HCT116 (cell line): ENCODE measurements around the gene GREM2. TPM values are rescaled to one million over a fixed set of nuclear protein-coding genes. Genes with fewer than 3 reads are reported as not detected.

ENCODE experiments used
- ATAC-seq: fragments of 200-7000 bp; cut with Tn5 transposase; 2 replicates; pipeline ENCODE4 v1.9.1; 2020; ENCODE audit warnings: mild to moderate bottlenecking, moderate library complexity
- BruUV-seq: library from RNA; stranded (reverse); fragments of 400-500 nt; replicated peaks from 2 replicates; lab custom pipeline; 2021; lab: Mats Ljungman, UMichigan
- CTCF ChIA-PET: fragments of 300-600 bp; sonication (Branson Sonifier 250); formaldehyde crosslinking; loops from one replicate; lab custom pipeline; 2021; ENCODE audit warnings: antibody characterized with exemption; lab: Charles Lee
- POLR2A ChIA-PET: fragments of 300-600, 350-600 bp; sonication (Branson Sonifier 250); formaldehyde crosslinking; loops from one replicate; lab custom pipeline; 2021; ENCODE audit warnings: antibody characterized with exemption; lab: Charles Lee
- RAD21 ChIA-PET, 2 experiments: fragments of 300-600 bp; sonication (Branson Sonifier 250); formaldehyde crosslinking; loops; one replicate each; lab custom pipeline; 2023; ENCODE audit warnings: low total read pairs in 2 of 2; ENCODE audit not compliant: uncharacterized antibody in 2 of 2, unreplicated experiment in 2 of 2, low non-redundant PET in 1 of 2; lab: Charles Lee
- DNase-seq: peaks from one replicate; pipeline ENCODE4 v3.0.0-alpha.2; 2010; ENCODE audit warnings: low read depth, low spot score
- H2AFZ ChIP-seq: fragments of 200-600 bp; shearing (Covaris generic), sonication (generic); 2 replicates; pipeline ENCODE4 v1.6.1; 2017; ENCODE audit warnings: low read depth, mixed run types, mixed read lengths, antibody characterized with exemption, low read length; ENCODE audit not compliant: poor library complexity, severe bottlenecking
- H3K27ac ChIP-seq: 2 replicates; pipeline ENCODE4 v1.5.1; 2012; ENCODE audit warnings: low read depth, low read length
- H3K27me3 ChIP-seq: fragments of 200-600 bp; sonication (generic); 2 replicates; pipeline ENCODE4 v1.6.1; 2016; ENCODE audit warnings: mixed run types, low read length, mixed read lengths; ENCODE audit not compliant: insufficient read depth
- H3K36me3 ChIP-seq, 2 experiments: fragments of 200-500 bp in 1 of 2; fragments of 200-600 bp in 1 of 2; sonication (Bioruptor generic) in 1 of 2; sonication (generic) in 1 of 2; 2 replicates each; pipeline versions ENCODE4 v1.5.1 to v1.6.1; 2014 to 2016; ENCODE audit warnings: low read length in 2 of 2, inconsistent platforms in 1 of 2, mixed read lengths in 1 of 2, mixed run types in 1 of 2; ENCODE audit not compliant: insufficient read depth in 2 of 2, control insufficient read depth in 1 of 2
- H3K4me1 ChIP-seq, 2 experiments: fragments of 200-600 bp in 1 of 2; sonication (generic) in 1 of 2; 2 replicates each; pipeline versions ENCODE4 v1.5.1 to v1.6.1; 2012 to 2017; ENCODE audit warnings: low read length in 2 of 2, inconsistent platforms in 1 of 2, mild to moderate bottlenecking in 1 of 2, mixed read lengths in 1 of 2, mixed run types in 1 of 2, moderate library complexity in 1 of 2; ENCODE audit not compliant: insufficient read depth in 2 of 2, control insufficient read depth in 1 of 2
- H3K4me2 ChIP-seq: fragments of 200-600 bp; sonication (generic); 2 replicates; pipeline ENCODE4 v1.6.1; 2017; ENCODE audit warnings: mixed run types, low read length, mixed read lengths
- H3K4me3 ChIP-seq, 2 experiments: fragments of 200-600 bp in 1 of 2; sonication (generic) in 1 of 2; replicated peaks in 1 of 2; 2 replicates each; pipeline ENCODE4 v1.5.1; 2011 to 2016; ENCODE audit warnings: low read length in 2 of 2, control low read depth in 1 of 2, low read depth in 1 of 2, mild to moderate bottlenecking in 1 of 2, mixed read lengths in 1 of 2, mixed run types in 1 of 2
- H3K79me2 ChIP-seq: fragments of 200-600 bp; sonication (generic); 2 replicates; pipeline ENCODE4 v1.6.1; 2017; ENCODE audit warnings: mild to moderate bottlenecking, mixed run types, low read length, moderate library complexity, mixed read lengths; ENCODE audit not compliant: insufficient read depth
- H3K9ac ChIP-seq: fragments of 200-600 bp; sonication (generic); 2 replicates; pipeline ENCODE4 v1.6.1; 2016; ENCODE audit warnings: low read length, mixed read lengths
- H3K9me2 ChIP-seq: fragments of 200-600 bp; sonication (generic), shearing (Covaris generic); 2 replicates; pipeline ENCODE4 v1.6.1; 2017; ENCODE audit warnings: mixed run types, mild to moderate bottlenecking, moderate library complexity; ENCODE audit not compliant: insufficient read depth
- H3K9me3 ChIP-seq, 2 experiments: fragments of 200-500 bp in 1 of 2; fragments of 200-600 bp in 1 of 2; sonication (Bioruptor generic) in 1 of 2; sonication (generic) in 1 of 2; 2 replicates each; pipeline ENCODE4 v1.6.1; 2014 to 2017; ENCODE audit warnings: low read length in 2 of 2, mixed read lengths in 2 of 2, inconsistent platforms in 1 of 2, low read depth in 1 of 2, mild to moderate bottlenecking in 1 of 2, mixed run types in 1 of 2, moderate library complexity in 1 of 2; ENCODE audit not compliant: control insufficient read depth in 1 of 2, insufficient read depth in 1 of 2
- H4K20me1 ChIP-seq: fragments of 200-600 bp; sonication (generic), shearing (Covaris generic); 2 replicates; pipeline ENCODE4 v1.6.1; 2017; ENCODE audit warnings: mixed run types, mild to moderate bottlenecking, moderate library complexity; ENCODE audit not compliant: insufficient read depth
- CBX3 ChIP-seq: IDR thresholded peaks from 2 replicates; pipeline ENCODE4 v1.6.1; 2012; ENCODE audit warnings: low read depth
- FOSL1 ChIP-seq: IDR thresholded peaks from 2 replicates; pipeline ENCODE4 v1.6.1; 2012; ENCODE audit warnings: low read depth
- POLR2AphosphoS5 ChIP-seq: IDR thresholded peaks from 2 replicates; pipeline ENCODE4 v1.6.1; 2011; ENCODE audit warnings: mild to moderate bottlenecking, low read depth, low read length, moderate library complexity
- intact Hi-C: fragments of 100-400 bp; cut with micrococcal nuclease; formaldehyde crosslinking; loops from 2 replicates; pipeline ENCODE4 v1.10.0; 2022
- total RNA-seq: library from RNA; stranded (reverse); gene quantifications from one replicate; pipeline ENCODE4 v1.2.1, GENCODE V29; 2021; ENCODE audit not compliant: unreplicated experiment
- TF ChIP-seq, protein P1 (sequence below): IDR thresholded peaks from 2 replicates; pipeline ENCODE4 v1.6.1; 2012
- TF ChIP-seq, protein P2 (sequence below): IDR thresholded peaks from 2 replicates; pipeline ENCODE4 v1.6.1; 2012; ENCODE audit warnings: low read depth
- TF ChIP-seq, protein P3 (sequence below): IDR thresholded peaks from 2 replicates; pipeline ENCODE4 v1.6.1; 2011; ENCODE audit warnings: mild to moderate bottlenecking, low read length, moderate library complexity; ENCODE audit not compliant: insufficient replicate concordance; ENCODE audit errors: extremely low read depth

The GREM2 gene
- total RNA-seq, 1 experiment from 2014 or later = not detected

DNA sequence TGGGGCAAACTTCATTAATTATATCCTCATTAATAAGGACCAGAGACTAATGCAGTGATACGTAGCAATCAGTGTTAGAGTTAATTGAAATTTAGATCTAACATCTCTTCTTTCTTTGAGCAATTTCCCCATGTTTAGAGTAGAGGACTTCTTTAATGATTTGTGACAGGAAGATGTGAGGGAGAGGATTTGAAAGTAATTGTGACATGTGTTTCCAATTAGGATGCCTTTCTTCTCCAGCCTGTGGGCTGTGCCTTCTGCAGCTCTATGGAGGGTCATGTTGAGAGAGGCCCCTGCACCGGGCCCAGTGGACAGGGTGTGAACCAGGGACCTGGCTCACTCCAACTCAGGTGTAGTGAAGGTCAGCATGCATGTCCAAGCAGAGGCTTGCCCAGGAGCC lies 103.0 kb downstream of the GREM2 start (continued):
- TF ChIP-seq, protein P1, sequence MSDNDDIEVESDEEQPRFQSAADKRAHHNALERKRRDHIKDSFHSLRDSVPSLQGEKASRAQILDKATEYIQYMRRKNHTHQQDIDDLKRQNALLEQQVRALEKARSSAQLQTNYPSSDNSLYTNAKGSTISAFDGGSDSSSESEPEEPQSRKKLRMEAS = no peak
- no peak for TF ChIP-seq POLR2AphosphoS5
- no peak for TF ChIP-seq CBX3

DNA sequence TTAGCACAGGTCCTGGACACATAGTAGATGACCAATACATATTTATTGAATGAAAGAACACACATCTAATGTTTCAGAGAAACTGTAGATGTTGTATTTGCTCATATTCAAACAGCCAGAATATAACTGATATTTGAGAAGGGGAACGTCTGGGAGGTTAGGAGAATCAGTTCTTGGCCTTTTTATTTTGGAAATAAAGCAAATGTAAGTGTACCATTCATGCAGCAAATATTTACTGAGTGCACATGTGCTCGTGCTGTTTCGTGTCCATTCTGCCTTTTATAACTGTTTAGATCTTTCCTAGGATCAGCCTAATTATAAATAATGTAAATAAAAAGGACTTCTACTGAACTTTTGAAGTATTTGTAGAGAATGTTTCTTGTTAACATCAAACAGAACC lies 103.8 kb downstream of the GREM2 start:
- H3K4me2 ChIP-seq = no peak overlapping the region
- no peak for ATAC-seq

More for the DNA sequence above, 103.8 kb downstream of the GREM2 start:
- TF ChIP-seq FOSL1 = no peak
- TF ChIP-seq, protein P2, sequence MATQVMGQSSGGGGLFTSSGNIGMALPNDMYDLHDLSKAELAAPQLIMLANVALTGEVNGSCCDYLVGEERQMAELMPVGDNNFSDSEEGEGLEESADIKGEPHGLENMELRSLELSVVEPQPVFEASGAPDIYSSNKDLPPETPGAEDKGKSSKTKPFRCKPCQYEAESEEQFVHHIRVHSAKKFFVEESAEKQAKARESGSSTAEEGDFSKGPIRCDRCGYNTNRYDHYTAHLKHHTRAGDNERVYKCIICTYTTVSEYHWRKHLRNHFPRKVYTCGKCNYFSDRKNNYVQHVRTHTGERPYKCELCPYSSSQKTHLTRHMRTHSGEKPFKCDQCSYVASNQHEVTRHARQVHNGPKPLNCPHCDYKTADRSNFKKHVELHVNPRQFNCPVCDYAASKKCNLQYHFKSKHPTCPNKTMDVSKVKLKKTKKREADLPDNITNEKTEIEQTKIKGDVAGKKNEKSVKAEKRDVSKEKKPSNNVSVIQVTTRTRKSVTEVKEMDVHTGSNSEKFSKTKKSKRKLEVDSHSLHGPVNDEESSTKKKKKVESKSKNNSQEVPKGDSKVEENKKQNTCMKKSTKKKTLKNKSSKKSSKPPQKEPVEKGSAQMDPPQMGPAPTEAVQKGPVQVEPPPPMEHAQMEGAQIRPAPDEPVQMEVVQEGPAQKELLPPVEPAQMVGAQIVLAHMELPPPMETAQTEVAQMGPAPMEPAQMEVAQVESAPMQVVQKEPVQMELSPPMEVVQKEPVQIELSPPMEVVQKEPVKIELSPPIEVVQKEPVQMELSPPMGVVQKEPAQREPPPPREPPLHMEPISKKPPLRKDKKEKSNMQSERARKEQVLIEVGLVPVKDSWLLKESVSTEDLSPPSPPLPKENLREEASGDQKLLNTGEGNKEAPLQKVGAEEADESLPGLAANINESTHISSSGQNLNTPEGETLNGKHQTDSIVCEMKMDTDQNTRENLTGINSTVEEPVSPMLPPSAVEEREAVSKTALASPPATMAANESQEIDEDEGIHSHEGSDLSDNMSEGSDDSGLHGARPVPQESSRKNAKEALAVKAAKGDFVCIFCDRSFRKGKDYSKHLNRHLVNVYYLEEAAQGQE = no peak
- TF ChIP-seq, protein P3, sequence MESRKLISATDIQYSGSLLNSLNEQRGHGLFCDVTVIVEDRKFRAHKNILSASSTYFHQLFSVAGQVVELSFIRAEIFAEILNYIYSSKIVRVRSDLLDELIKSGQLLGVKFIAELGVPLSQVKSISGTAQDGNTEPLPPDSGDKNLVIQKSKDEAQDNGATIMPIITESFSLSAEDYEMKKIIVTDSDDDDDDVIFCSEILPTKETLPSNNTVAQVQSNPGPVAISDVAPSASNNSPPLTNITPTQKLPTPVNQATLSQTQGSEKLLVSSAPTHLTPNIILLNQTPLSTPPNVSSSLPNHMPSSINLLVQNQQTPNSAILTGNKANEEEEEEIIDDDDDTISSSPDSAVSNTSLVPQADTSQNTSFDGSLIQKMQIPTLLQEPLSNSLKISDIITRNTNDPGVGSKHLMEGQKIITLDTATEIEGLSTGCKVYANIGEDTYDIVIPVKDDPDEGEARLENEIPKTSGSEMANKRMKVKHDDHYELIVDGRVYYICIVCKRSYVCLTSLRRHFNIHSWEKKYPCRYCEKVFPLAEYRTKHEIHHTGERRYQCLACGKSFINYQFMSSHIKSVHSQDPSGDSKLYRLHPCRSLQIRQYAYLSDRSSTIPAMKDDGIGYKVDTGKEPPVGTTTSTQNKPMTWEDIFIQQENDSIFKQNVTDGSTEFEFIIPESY = no peak
- H3K4me1 ChIP-seq = no peaks in the 10 kb centered on the region
- H4K20me1 ChIP-seq = no peaks in the 10 kb centered on the region
- no TSS peak for BruUV-seq
- no peak overlapping the region for H3K4me3 ChIP-seq
- ChIA-PET POLR2A (no interaction called here), CTCF (no interaction called here), RAD21 (no interaction called here)
- H3K9me2 ChIP-seq = no peaks in the 10 kb centered on the region
- H2AFZ ChIP-seq = no peak overlapping the region
- H3K36me3 ChIP-seq = no peaks in the 10 kb centered on the region
- H3K27me3 ChIP-seq = no peaks in the 10 kb centered on the region
- no peak overlapping the region for H3K27ac ChIP-seq
- peaks cover 0 to 17% of the 10 kb centered on the region in 2 experiments; a peak in 2 of 4 replicates for H3K9me3 ChIP-seq
- DNase-seq = no peak
- intact Hi-C loops = no loop called here
- no peaks in the 10 kb centered on the region for H3K79me2 ChIP-seq
- no peak overlapping the region for H3K9ac ChIP-seq
